Anterior cingulate cortex (tissue), 58 donors: ENCODE measurements around the gene QSOX1.
A peak's percentile ranks its signal among the peaks of the same experiment; 100 is the strongest.
"Not testable (repeated sequence)": the region's sequence is repeated elsewhere in the genome, so short reads cannot be mapped to it uniquely, and the experiment has no call there.

ENCODE experiments used
- DNase-seq, 58 donors: peaks; one replicate each; lab custom pipeline; 2025; lab: John Stamatoyannopoulos, UW

Gene QSOX1

DNA sequence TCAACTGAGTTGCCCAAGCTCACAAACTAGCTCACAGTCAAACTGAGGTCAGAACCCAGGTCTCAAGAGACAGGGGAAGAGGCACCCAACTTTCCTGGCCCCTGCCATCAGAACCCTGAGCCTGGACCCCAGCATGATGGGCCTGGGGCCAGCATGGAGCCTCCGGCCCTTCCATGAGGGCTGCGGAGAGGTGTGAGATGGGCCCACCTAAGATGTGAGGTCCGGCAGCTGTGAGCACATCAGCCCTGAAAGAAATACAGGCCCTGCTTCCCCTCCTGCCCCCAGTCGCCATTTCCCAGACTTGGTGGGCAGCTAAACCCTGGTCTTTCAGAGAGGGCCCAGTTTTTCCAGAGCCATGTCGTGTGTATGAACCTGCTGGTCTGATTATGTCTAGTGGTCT, 30.6 kb downstream of the QSOX1 start:
- no peak for DNase-seq

- DNase-seq, result no peak
Observed at GRCh38 chr1:180185971-180186645, 31.4 kb downstream of the QSOX1 start.

DNA sequence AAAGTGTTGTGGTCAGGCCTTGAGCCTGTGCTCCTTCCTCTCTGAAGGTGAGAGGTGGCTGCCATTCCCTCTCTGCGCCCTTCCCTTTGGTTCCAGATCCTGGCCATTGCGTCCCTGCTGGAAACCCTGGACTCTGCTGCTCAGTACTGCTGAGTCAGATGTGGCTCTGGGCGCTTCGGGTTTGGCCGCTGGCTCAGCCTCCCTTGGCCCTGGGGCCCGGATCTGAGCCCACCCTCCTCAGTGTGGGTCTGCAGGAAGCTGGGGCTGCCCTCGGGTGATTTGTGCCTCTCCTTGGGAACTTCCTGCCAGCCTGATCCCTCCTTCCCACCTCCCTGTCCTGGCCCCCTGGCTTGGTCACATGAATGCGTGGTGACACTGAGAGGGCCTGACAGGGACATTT, 32.2 kb downstream of the QSOX1 start:
- peak in 2 of 58 donors; percentile 13 to 21 for DNase-seq

DNA sequence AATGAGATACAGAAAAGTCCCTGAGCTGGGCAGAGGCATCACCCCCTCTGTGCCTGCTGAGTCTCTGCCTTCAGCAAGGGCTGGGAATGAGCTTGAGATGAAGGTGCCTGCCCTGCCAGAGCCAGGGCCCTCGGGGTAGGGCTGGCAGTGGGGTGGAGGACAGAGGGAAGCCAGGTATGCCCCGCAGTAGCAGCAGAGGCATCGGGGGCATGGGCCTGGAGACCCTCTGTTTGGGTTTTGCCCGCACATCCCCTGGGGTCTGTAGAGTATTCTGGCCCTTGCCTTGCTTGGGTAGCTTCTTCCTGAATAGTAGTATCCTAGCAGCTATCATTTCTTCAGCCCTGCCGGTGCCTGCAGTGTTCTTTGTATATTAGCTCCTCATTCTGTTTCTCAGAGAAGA, 33.0 kb downstream of the QSOX1 start:
- no peak for DNase-seq

DNA sequence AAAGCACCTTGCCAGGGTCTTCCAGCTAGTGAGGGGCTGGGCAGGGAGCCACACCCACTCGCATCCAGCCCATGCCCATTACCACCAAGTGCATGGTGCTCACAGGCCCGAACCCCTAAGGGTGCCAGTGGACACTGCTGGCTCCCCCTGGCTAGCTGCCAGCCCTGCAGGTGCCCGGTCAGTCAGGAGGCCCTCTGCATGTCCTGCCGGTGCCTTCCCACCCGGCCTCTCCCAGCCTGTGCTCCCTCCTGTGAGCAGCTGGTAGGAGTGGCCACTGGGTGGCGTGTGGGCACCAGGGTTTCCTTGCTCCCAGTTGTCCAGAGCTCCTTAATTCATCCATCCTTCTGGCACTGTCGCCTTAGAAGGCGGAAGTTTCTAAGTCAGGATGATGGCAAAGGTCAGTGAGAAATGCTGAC, 33.4 kb downstream of the QSOX1 start:
- DNase-seq, result peak in 35 of 58 donors; percentile 7 to 67 (median 23)

DNA sequence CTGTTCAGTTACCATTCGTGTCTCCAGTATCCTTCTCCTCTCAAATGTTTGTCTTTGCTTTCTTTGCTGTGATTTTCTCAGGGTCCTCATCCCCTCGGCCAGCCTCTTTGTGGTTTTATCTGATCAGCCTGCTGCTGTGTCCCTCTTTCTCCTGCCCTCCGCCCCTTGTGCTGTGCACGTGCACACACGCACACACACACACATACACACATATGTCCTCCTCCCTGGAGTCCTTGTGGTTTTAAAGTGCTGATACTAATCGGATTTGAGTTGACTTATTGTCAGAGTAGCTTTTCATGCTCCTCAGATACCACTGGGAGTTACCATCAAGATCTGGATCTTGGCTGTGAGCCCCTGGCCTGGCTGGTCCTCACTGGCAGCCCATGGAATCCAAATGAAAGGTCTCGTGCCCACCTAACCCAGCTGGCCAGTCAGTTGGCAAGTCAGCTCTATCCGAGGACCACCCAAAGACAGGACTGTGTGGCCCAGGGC, 34.1 kb downstream of the QSOX1 start:
- DNase-seq, result no peak

GRCh38 chr1:180190091-180190490, 35.4 kb downstream of the QSOX1 start:
- no peak for DNase-seq

- DNase-seq, result no peak
Observed at GRCh38 chr1:180192172-180192571, 37.5 kb downstream of the QSOX1 start.

DNA sequence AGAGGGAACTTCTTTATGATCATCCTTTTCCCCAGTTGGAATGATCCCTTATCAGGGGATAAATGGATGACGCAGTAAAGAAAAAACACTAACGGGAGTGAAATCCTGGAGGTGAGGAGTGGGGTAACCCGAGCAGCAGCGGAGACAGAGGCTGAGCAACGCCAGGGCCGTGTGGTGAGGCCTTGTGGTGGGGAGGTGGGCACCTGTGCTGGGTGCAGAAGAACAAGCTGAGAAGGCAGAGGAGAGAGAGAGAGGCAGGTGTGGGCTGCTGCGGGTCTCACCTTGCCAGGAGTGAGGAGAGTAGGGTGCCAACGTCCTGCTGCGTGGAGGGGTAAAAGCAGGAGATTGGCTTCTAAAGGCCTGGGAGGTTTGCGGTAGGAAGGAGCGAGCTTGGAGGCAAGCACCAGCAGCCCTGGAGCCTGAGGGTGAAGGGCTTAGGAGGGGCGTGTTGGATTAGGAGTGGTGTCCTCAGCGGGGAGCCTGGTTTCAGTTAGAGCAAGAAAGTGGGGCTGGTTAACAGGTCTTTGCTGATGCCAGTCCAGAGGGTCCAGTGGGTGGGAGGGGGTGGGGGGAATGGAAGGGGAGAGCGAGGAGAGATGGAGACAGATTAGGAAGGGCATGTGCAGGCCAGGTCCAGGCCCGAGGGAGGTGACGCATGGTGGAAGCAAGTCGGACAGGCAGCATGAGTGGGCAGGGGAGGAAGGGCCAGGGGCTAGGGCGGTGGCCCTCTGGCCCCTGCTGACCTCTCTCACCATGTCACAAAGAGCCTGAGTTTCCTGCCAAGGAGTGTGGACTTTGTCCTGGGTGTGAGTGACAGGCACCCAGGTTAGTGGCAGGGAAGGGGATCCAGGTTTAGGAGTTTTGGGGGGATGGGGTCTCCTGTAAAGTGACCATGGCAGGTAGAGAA, 38.7 kb downstream of the QSOX1 start:
- DNase-seq, result no peak

- DNase-seq, result no peak
Observed at GRCh38 chr1:180194048-180194425, 39.4 kb downstream of the QSOX1 start.

DNA sequence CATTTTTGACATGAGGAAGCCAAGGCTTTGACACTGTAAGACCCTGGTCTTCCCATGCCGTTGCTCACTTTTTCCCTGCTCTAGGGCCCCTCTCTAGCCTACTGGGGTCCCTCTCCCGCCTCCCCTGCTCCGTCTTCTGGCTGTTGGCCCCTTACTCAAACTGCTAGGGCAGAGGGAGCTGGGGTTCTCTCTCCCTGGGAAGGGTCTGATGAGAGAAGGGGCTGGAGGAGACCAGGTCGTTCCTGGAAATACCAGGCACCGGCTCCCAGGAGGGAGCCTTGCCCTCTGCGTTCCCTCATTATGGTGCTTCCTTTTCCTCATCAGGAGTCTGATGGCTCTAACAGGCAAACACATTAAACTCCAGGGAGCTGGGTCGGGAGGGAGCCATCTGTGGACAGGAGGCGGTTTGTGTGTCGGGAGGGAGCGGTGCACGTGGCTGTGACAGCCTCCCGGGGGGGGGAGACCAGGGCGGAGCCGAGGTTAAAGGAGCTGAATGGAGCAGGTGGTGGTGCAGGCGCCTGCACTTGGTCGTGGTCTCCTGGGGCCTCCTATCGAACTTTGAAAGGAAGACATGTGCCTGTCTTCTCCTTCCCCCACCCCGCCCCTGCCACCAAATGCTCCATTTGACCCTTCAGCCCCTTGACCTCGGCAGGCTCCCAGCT, 40.0 kb downstream of the QSOX1 start:
- no peak for DNase-seq

GRCh38 chr1:180195401-180195800, 40.7 kb downstream of the QSOX1 start:
- no peak for DNase-seq

GRCh38 chr1:180195916-180196315, 41.2 kb downstream of the QSOX1 start:
- DNase-seq, result no peak

DNA sequence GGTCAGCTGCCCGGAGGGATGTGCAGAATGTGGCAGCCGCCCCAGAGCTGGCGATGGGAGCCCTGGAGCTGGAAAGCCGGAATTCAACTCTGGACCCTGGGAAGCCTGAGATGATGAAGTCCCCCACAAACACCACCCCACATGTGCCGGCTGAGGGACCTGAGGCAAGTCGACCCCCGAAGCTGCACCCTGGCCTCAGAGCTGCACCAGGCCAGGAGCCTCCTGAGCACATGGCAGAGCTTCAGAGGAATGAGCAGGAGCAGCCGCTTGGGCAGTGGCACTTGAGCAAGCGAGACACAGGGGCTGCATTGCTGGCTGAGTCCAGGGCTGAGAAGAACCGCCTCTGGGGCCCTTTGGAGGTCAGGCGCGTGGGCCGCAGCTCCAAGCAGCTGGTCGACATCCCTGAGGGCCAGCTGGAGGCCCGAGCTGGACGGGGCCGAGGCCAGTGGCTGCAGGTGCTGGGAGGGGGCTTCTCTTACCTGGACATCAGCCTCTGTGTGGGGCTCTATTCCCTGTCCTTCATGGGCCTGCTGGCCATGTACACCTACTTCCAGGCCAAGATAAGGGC, 41.9 kb downstream of the QSOX1 start:
- DNase-seq, result no peak

DNA sequence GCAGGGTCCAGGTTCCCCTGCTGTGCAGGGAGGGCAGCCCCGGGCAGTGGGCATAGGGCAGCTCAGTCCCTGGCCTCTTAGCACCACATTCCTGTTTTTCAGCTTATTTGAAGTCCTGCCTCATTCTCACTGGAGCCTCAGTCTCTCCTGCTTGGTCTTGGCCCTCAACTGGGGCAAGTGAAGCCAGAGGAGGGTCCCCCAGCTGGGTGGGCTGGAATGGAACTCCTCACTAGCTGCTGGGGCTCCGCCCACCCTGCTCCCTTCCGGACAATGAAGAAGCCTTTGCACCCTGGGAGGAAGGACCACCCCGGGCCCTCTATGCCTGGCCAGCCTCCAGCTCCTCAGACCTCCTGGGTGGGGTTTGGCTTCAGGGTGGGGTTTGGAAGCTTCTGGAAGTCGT, 42.6 kb downstream of the QSOX1 start:
- DNase-seq, result no peak

DNA sequence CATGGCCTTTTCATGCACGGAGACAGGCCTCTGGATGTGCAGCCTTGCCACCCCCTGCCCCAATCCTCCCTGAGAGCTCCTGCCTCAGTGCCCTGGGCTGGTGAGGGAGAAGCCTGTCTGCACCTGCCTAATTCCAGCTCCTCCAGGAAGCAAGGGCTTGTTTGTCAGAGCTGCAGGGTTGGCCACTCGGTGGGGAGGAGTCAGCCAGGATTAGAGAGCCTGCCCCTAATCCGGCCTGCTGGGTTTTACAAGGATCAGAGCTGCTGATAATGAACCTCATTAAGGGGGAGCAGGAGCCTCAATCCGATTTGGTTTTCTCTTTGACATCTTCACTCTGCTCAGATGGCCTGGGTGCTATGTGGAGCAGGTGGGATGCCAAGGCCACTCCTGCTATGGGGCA, 43.5 kb downstream of the QSOX1 start:
- DNase-seq, result no peak

GRCh38 chr1:180198611-180199010, 43.9 kb downstream of the QSOX1 start:
- DNase-seq, result no peak

GRCh38 chr1:180199018-180199417, 44.3 kb downstream of the QSOX1 start:
- DNase-seq, result no peak

DNA sequence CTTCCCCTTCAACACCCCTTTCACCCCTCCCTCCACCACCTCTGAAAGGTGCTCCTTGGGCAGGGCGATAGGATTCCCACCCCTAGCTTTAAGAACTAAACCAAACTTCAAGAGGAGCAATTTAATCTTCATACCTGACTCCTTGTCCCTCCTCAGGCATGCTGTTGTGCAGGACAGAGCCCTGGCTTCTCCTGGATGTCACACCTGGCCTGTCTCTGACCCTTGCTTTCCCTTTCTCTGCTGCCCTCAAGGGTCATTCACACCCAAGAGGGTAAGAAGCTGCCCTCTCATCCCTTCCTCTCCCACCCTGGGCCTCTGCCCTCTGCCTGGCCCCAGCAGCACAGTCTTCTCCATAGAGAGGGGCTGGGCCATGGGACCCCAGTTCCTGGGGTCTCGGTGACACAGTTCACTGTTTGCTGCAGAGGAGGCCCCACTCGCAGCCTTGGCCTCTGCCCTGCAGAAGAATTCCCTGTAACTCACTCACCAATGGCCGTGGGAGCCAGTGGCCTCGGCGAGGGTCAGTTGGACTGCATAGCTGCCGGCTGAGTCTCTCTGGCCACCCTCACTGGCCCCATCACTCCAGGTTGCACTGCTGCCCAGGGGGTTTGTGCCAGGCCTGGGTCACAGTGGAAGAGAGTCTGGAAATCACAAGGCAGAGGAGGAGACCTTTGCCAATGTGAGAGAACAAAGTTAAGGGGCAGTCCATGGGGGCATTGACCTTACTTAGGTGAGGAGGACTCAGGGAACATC, 47.0 kb downstream of the QSOX1 start:
- no peak for DNase-seq

DNA sequence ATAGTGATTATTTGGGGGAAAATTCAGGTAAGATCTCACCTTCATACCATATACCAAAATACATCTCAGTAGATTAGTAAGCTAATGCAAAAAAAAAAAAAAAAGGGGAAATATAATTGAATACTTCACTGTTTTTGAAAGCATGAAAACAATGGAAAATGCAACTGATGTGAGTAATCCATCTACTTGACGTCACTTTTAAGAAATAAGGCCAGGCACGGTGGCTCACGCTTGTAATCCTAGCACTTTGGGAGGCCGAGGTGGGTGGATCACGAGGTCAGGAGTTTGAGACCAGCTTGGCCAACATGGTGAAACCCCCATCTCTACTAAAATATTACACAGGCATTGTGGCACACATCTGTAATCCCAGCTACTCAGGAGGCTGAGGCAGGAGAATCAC, 47.9 kb downstream of the QSOX1 start:
- not testable (repeated sequence) for DNase-seq
